ENCODE results near the gene RNF31. TPM values are rescaled to one million over a fixed set of nuclear protein-coding genes. Genes with fewer than 3 reads are reported as not detected.
A peak's percentile ranks its signal among the peaks of the same experiment; 100 is the strongest.
"Not testable (repeated sequence)": the region's sequence is repeated elsewhere in the genome, so short reads cannot be mapped to it uniquely, and the experiment has no call there.

Gene RNF31
- total and polyA plus RNA-seq, 7 experiments from 2014 or later = 40.9 to 151 (median 81.4) TPM

DNA sequence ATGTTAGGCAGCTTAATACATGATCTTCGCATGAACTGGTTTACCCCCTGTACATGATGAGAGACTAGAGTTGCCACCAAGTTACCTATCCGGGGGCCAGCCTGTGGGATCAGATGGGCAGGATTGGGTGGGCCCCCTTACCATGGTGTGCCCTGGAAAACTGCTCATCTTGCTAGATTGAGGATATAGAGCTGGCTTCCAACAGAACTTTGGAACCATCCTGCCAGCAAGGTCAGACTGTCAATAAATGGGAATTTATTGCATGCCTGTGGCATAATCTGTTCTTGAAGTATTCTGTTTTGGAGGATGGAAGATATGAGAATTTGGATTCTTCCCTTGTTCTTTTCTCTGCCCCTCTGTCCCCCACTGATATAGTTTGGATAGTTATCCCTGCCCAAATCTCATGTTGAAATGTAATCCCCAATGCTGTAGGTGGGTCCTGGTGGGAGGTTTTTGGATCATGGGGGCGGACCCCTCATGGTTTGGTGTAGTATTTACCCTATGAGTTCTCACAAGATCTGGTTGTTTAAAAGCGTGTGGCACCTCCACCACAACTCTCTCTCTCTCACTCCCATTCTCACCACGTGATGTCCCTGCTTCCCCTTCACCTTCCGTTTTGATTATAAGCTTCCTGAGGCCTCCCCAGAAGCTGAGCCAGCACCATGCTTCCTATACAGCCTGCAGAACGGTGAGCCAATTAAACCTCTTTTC is 51.7 kb downstream of the RNF31 start:
- Mint-ChIP-seq H3K27me3 (no peaks in the 10 kb centered on the region), H3K9me3 (peaks cover 0 to 15% (median 3%) of the 10 kb centered on the region in 11 donors), H3K27ac (peak overlapping the region in 8 of 9 donors; percentile 4 to 79 (median 60)), H3K36me3 (peaks cover 6 to 46% (median 28%) of the 10 kb centered on the region in 5 donors), H3K4me3 (peak overlapping the region in 6 of 10 donors; percentile 9 to 52 (median 26)), H3K4me1 (peaks cover 30 to 64% (median 50%) of the 10 kb centered on the region in 7 donors)
- ATAC-seq (no peak), DNase-seq (no peak)
- POLR2A ChIA-PET = interaction anchor here (0.7 to 1.7 kb wide), 4 partner anchors 10 to 51 kb away, joined by 3 to 6 read pairs (median 4); partner anchors contain the start of genes CHMP4A, IPO4 and TINF2
- Histone ChIP-seq H3K4me1 (ENCODE audit: control insufficient read depth in 2 of 2, insufficient read depth in 2 of 2, low read length in 2 of 2) (peaks cover 14% of the 10 kb centered on the region in 2 donors), H3K4me3 (ENCODE audit: low read length) (no peak overlapping the region), H3K36me3 (ENCODE audit: control insufficient read depth in 2 of 3, insufficient read depth in 3 of 3, low read length in 3 of 3) (peaks cover 0 to 9% (median 0%) of the 10 kb centered on the region in 3 experiments), H3K9me3 (ENCODE audit: control insufficient read depth in 2 of 3, low read length in 3 of 3) (no peaks in the 10 kb centered on the region), H3K27me3 (ENCODE audit: control insufficient read depth in 2 of 2, insufficient read depth in 2 of 2, low read length in 2 of 2) (no peaks in the 10 kb centered on the region), H3K27ac (ENCODE audit: low read depth, low read length) (no peak overlapping the region)
- intact Hi-C loops (cut with micrococcal nuclease) = no loop called here
- CTCF ChIA-PET = no interaction called here

DNA sequence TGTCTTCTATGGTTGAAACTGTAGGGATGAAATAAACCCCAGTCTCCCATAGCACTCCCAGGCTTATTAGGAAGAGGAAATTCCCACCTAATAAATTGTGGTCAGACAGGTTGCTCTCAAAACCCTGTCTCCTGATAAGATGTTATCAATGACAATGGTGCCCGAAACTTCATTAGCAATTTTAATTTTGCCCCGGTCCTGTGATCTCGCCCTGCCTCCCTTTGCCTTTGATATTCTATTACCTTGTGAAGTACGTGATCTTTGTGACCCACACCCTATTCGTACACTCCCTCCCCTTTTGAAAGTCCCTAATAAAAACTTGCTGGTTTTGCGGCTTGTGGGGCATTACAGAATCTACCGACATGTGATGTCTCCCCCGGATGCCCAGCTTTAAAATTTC is 55.2 kb downstream of the RNF31 start:
- CTCF ChIA-PET; H3K27me3 Mint-ChIP-seq; POLR2A ChIA-PET; H3K27me3 ChIP-seq (ENCODE audit: control insufficient read depth in 2 of 2, insufficient read depth in 2 of 2, low read length in 2 of 2); H3K27ac ChIP-seq (ENCODE audit: low read depth, low read length); intact Hi-C loops (cut with micrococcal nuclease); ATAC-seq; H3K4me1 ChIP-seq (ENCODE audit: control insufficient read depth in 2 of 2, insufficient read depth in 2 of 2, low read length in 2 of 2); H3K9me3 ChIP-seq (ENCODE audit: control insufficient read depth in 2 of 3, low read length in 3 of 3); H3K4me3 ChIP-seq (ENCODE audit: low read length); DNase-seq; H3K4me3 Mint-ChIP-seq: not testable (repeated sequence)
- H3K36me3 Mint-ChIP-seq = peaks cover 6 to 59% (median 41%) of the 10 kb centered on the region in 5 donors
- peaks cover 0 to 25% (median 0%) of the 10 kb centered on the region in 3 experiments for H3K36me3 ChIP-seq (ENCODE audit: control insufficient read depth in 2 of 3, insufficient read depth in 3 of 3, low read length in 3 of 3)
- H3K27ac Mint-ChIP-seq = peak overlapping the region in 2 of 9 donors; percentile 54 to 64
- H3K4me1 Mint-ChIP-seq = peaks cover 22 to 59% (median 40%) of the 10 kb centered on the region in 7 donors
- H3K9me3 Mint-ChIP-seq = peaks cover 0 to 15% (median 3%) of the 10 kb centered on the region in 11 donors

- H3K4me3 Mint-ChIP-seq; DNase-seq; H3K4me3 ChIP-seq (ENCODE audit: low read length); H3K27ac ChIP-seq (ENCODE audit: low read depth, low read length); intact Hi-C loops (cut with micrococcal nuclease); H3K4me1 ChIP-seq (ENCODE audit: control insufficient read depth in 2 of 2, insufficient read depth in 2 of 2, low read length in 2 of 2); H3K27me3 Mint-ChIP-seq; H3K27me3 ChIP-seq (ENCODE audit: control insufficient read depth in 2 of 2, insufficient read depth in 2 of 2, low read length in 2 of 2); H3K9me3 ChIP-seq (ENCODE audit: control insufficient read depth in 2 of 3, low read length in 3 of 3); ATAC-seq: not testable (repeated sequence)
- POLR2A ChIA-PET = interaction anchor here (0.6 to 7.2 kb wide), 2 partner anchors 8 to 83 kb away, joined by 3 to 47 read pairs; partner anchors contain the start of gene TM9SF1
- Mint-ChIP-seq H3K9me3 (peaks cover 0 to 15% (median 3%) of the 10 kb centered on the region in 11 donors), H3K4me1 (peaks cover 25 to 58% (median 45%) of the 10 kb centered on the region in 7 donors), H3K27ac (peak overlapping the region in 2 of 9 donors; percentile 54 to 64), H3K36me3 (peaks cover 6 to 64% (median 46%) of the 10 kb centered on the region in 5 donors)
- CTCF ChIA-PET = interaction anchor here (0.7 to 1.1 kb wide), 2 partner anchors 9 to 129 kb away, joined by 3 to 4 read pairs; no protein-coding TSS in a partner anchor
- peaks cover 0 to 34% (median 3%) of the 10 kb centered on the region in 3 experiments for H3K36me3 ChIP-seq (ENCODE audit: control insufficient read depth in 2 of 3, insufficient read depth in 3 of 3, low read length in 3 of 3)
These were observed 56.1 kb downstream of the RNF31 start for GRCh38 chr14:24203249-24203886.

DNA sequence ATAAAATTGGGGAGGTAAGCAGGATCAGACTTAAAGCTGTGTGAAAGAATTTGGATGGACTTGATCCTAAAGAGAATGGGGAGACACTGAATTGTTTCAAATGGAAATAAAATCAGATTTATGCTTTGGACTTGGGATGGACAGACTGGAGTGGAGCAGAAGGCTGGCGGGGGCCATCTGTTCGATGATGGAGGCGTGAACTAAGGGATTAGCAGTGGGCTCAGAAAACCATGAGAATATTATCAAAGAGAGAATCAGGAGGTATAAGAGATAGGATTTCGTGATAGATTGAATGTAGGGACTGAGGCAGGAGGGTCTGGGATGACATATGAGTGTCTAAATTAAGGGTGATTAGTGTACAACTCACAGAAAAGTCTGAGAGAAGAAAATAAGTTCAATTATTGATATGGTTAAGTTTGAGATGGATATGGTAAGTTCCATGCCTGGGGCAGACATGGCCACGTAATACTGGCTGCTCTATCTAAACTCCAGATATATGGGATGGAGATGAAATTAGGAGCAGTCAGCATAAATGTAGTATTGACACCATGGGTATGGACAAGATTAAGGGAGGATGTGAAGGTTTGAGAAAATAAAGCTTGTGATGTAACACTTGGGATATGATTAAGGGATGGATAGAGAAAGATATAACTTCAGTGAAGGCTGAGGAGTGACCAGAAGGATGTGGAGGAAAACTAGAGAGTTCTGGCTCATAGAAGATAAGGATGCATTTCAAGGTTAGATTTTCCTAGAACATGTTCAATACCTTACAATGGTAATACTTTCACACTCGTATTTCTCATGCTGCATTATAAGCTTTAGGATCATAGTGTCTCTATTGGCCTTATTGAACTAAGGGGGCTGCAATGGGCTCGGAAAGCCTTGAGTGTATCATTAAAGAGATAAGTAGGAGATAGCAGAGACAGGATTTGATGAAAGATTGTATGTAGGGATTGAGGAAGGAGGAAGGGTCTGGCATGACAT is 57.2 kb downstream of the RNF31 start:
- peaks cover 6 to 58% (median 45%) of the 10 kb centered on the region in 5 donors for H3K36me3 Mint-ChIP-seq
- POLR2A ChIA-PET = interaction anchor here (1.0 to 7.2 kb wide), 3 partner anchors 10 to 44 kb away, joined by 3 to 47 read pairs (median 4); partner anchors contain the start of genes IRF9, REC8 and TM9SF1
- Histone ChIP-seq H3K27me3 (ENCODE audit: control insufficient read depth in 2 of 2, insufficient read depth in 2 of 2, low read length in 2 of 2) (no peaks in the 10 kb centered on the region), H3K4me3 (ENCODE audit: low read length) (no peak overlapping the region), H3K36me3 (ENCODE audit: control insufficient read depth in 2 of 3, insufficient read depth in 3 of 3, low read length in 3 of 3) (peaks cover 2 to 43% (median 9%) of the 10 kb centered on the region in 3 experiments), H3K4me1 (ENCODE audit: control insufficient read depth in 2 of 2, insufficient read depth in 2 of 2, low read length in 2 of 2) (no peaks in the 10 kb centered on the region), H3K27ac (ENCODE audit: low read depth, low read length) (no peak overlapping the region), H3K9me3 (ENCODE audit: control insufficient read depth in 2 of 3, low read length in 3 of 3) (no peaks in the 10 kb centered on the region)
- DNase-seq = no peak
- peaks cover 18 to 51% (median 34%) of the 10 kb centered on the region in 7 donors for H3K4me1 Mint-ChIP-seq
- peaks cover 0 to 15% (median 3%) of the 10 kb centered on the region in 11 donors for H3K9me3 Mint-ChIP-seq
- no peak for ATAC-seq
- intact Hi-C loops (cut with micrococcal nuclease) = no loop called here
- peak overlapping the region in 4 of 9 donors; percentile 2 to 20 (median 12) for H3K27ac Mint-ChIP-seq
- no peak overlapping the region for H3K4me3 Mint-ChIP-seq
- H3K27me3 Mint-ChIP-seq = no peaks in the 10 kb centered on the region
- CTCF ChIA-PET = interaction anchor here (1.7 kb wide), 1 partner anchor 43 kb away, joined by 4 read pairs; the partner anchor contains the start of gene IRF9

DNA sequence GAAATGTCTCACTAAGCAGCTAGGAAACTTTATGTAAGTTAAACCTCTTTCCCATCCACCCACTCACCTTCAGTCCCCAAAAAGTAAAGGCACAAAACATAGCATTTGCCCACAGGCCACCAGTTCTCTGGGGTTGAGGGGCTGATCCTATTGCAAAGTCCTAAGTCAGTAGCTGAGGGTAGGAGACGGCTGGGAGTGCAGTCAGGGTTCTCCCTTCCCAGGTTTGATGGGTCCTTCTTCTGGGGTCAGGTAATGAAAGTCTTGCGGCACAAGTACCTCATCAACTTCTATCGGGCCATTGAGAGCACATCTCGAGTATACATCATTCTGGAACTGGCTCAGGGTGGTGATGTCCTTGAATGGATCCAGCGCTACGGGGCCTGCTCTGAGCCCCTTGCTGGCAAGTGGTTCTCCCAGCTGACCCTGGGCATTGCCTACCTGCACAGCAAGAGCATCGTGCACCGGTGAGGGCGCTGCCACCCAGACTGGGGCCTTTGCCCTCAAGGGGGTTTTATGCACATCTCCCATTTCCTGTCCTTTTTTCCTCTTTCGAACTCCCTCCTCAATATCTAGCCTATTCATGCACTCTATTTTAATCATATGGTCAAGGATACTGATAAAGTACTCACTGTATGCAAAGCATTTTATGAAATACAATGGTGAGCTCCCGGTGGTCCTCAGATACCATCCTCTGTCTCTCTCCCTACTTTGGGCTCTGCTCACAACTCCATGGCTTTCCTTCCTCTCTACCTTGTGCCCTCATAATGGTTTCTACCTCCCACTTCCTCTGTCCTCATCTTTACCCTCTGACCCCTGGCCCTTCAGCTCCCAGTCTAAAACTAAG is 59.2 kb downstream of the RNF31 start:
- ATAC-seq = no peak
- no peak overlapping the region for H3K4me3 Mint-ChIP-seq
- H3K27ac ChIP-seq (ENCODE audit: low read depth, low read length) = no peak overlapping the region

More for the DNA sequence above, 59.2 kb downstream of the RNF31 start:
- Mint-ChIP-seq H3K27ac (peak overlapping the region in 5 of 9 donors; percentile 6 to 57 (median 32)), H3K4me1 (peaks cover 25 to 60% (median 43%) of the 10 kb centered on the region in 7 donors), H3K9me3 (peaks cover 0 to 13% (median 3%) of the 10 kb centered on the region in 11 donors), H3K27me3 (no peaks in the 10 kb centered on the region), H3K36me3 (peaks cover 15 to 69% (median 51%) of the 10 kb centered on the region in 5 donors)
- no peak for DNase-seq
- Histone ChIP-seq H3K36me3 (ENCODE audit: control insufficient read depth in 2 of 3, insufficient read depth in 3 of 3, low read length in 3 of 3) (peaks cover 8 to 58% (median 21%) of the 10 kb centered on the region in 3 experiments), H3K4me1 (ENCODE audit: control insufficient read depth in 2 of 2, insufficient read depth in 2 of 2, low read length in 2 of 2) (peaks cover 4% of the 10 kb centered on the region in 2 donors), H3K27me3 (ENCODE audit: control insufficient read depth in 2 of 2, insufficient read depth in 2 of 2, low read length in 2 of 2) (no peaks in the 10 kb centered on the region), H3K4me3 (ENCODE audit: low read length) (no peak overlapping the region), H3K9me3 (ENCODE audit: control insufficient read depth in 2 of 3, low read length in 3 of 3) (no peaks in the 10 kb centered on the region)
- ChIA-PET CTCF (interaction anchor here (0.5 to 2.7 kb wide), 5 partner anchors 11 to 107 kb away, joined by 3 to 6 read pairs (median 4); partner anchors contain the start of genes IRF9 and TM9SF1), POLR2A (interaction anchor here (0.7 to 7.2 kb wide), 6 partner anchors 9 to 230 kb away, joined by 3 to 47 read pairs (median 4); partner anchors contain the start of genes IRF9, MDP1 and TM9SF1)
- intact Hi-C loops (cut with micrococcal nuclease) = no loop called here
